Measurements from ENCODE around the gene TSKS.
"Not testable (repeated sequence)": the region's sequence is repeated elsewhere in the genome, so short reads cannot be mapped to it uniquely, and the experiment has no call there.

The TSKS gene

DNA sequence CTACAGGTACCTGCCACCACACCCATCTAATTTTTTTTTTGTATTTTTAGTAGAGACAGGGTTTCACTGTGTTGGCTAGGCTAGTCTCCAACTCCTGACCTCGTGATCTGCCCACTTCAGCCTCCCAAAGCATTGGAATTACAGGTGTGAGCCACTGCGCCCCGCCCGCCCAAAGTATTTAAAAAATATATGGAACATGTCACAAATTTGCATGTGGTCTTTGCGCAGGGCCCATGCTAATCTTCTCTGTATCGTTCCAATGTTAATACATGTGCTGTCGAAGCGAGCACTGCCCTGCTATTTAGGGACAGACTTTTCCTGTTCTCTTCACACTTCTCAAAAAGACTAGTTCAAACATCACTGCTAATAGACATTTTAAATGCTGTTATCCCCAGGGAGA is 1.2 kb upstream of the TSKS start:
- DNase-seq: no peak

DNA sequence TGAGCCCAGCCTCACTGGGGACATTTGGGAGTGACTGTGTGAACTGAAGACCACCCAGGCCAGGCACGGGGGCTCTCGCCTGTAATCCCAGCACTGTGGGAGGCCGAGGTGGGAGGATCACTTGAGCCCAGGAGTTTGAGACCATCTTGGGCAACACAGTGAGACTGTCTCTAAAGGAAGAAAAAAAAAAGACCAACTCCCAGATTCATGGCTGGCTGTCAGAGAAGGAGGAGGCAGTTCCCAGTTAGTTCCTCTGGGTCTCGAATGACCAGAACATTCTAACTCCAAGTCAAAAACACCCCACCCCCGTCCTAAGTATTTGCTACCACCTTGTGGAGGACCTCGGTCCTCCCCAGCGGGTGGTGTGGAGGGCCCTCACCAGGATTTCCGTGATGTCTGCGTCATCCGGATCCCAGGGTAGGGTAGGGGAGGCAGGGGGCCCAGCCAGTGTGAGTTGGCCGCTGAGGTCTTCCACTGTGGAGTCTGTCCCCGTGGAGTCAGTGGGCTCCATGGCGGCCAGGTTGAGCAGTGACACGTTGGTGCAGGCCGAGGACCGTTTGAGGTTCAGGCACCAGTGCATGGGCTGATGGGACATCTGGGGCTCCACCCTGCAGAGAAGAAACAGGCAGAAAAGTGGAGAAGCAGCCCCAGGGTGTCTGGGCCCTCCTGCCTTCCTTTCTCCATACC is 1.3 kb downstream of the TSKS start:
- DNase-seq: no peak

DNA sequence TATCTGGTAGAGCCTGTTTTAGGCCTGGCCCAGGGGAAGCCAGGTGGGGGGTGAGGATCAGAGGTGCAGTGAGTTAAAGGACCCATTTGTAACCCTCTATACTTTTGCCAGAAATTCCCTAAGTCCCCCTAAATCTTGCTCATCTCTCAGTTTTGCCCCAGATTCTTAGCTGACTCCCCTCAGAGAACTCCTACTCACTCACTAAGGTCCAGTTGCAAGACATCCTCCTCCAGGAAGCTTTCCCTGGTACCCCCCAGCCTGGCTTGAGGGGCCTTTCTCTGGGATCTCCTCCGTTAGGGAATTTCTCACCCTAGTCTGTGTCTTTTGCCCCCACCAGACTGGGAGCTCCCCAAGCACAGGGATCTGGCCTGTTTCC is 1.9 kb downstream of the TSKS start:
- DNase-seq: no peak

- no peak for DNase-seq
These were observed 4.8 kb downstream of the TSKS start for GRCh38 chr19:49758292-49758691.

DNA sequence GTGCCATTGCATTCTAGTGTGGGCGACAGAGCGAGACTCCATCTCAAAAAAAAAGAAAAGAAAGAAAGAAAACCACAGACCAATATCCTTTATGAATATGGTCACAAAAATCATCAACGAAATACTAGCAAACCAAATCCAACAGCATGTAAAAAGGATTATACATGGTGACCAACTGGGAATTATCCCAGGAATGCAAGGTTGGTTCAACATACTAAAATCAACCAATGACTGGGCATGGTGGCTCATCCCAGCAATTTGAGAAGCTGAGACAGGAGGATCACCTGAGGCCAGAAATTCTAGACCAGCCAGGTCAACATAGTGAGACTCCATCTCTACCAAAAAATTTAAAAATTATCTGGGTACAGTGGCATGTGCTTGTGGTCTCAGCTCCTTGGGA is 7.2 kb downstream of the TSKS start:
- no peak for DNase-seq

GRCh38 chr19:49752701-49753100 is 10.4 kb downstream of the TSKS start:
- DNase-seq: no peak

DNA sequence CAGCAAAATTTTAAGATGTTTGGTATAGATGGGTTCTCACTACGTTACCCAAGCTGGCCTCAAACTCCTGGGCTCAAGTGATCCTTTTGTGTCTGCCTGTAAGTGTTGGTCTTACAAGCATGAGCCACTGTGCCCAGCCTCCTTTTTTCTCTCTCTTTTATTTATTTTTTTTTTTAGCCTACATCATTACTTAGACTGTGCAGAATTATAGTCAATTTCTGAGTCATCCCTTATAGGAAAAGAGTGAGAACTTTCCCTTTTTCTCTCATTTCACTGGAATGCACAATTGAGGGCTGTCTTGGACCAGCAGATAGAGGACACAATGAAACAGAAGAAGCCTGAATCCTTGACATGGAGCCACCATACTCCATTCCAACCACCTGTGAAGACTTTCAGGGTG is 13.3 kb downstream of the TSKS start:
- no peak for DNase-seq

GRCh38 chr19:49749055-49749716 is 13.9 kb downstream of the TSKS start:
- DNase-seq: no peak

GRCh38 chr19:49746206-49746958 is 16.7 kb downstream of the TSKS start:
- no peak for DNase-seq

- no peak for DNase-seq
These were observed 18.1 kb downstream of the TSKS start for GRCh38 chr19:49744946-49745381.

- no peak for DNase-seq
These were observed 21.8 kb downstream of the TSKS start for GRCh38 chr19:49741210-49741844.

- DNase-seq: no peak
These were observed 23.2 kb downstream of the TSKS start for GRCh38 chr19:49739933-49740332.

DNA sequence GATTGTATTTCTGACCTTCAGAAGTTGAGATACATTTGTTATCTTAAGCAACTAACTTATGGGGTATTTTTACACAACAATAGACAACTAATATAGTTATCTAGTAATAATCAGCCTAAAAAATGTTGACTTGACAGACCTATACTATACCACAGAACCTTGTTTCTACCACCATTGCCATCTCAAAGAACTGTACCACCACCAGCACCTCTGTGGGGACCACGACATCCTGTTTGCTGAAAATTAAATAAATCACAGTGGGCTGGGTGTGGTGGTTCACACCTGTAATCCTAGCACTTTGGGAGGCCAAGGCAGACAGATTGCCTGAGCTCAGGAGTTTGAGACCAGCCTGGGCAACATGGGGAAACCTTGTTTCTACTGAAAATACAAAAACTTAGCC is 24.0 kb downstream of the TSKS start:
- DNase-seq: no peak

GRCh38 chr19:49738268-49738667 is 24.8 kb downstream of the TSKS start:
- DNase-seq: no peak

DNA sequence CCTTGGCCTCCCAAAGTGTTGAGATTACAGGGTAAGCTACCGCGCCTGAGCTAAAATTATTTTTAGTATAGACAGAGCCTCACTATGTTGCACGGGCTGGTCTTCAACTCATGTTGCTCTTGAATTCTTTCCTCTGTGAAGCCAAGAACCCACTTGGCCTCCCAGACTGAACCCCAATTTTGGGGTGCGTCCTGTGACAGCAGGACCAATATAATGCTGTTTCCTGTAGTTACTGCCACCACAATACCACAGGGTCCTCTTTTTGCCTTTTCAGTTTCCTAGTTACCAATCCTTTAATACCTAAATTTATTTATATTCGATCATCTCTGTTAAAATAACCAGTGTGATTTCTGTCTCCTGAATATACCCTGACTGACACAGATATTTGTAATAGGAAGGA is 32.9 kb downstream of the TSKS start:
- no peak for DNase-seq

DNA sequence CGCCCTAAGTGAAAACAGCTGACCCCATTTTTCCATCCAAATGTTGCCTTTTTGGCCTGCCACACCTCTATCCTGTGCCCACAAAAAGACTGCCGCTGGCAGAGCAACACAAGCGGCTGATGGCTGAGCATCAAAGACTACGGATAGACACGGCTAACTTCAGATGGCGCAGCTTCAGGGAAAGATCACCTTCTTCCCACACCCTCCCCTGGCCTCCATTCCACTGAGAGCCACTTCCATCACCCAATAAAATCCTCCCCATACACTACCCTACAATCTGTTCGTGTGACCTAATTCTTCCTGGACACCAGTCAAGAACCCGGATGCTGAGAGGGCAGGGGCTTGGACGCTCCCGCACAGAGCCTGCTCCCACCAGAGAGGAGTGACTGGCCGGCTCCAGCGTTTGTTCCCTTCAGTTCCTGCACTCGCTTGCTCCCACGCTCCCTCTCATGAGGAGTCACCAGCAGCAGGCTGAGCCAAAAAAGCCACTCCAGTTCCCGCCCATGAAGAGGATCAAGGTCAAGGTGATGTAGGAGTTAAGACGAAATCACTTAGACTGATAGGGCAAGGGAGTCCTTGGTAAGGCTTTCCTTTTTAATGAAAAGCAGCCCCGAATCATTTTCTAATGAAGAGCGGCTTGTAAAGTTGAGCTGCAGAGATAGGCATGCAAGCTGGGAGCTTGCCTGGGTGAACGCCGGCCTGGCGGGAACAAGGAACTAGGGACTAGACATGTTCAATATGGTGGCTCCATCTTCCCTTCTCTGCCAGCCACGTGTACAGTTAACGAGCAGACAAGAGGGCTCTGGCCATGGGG is 35.7 kb downstream of the TSKS start:
- no peak for DNase-seq

DNA sequence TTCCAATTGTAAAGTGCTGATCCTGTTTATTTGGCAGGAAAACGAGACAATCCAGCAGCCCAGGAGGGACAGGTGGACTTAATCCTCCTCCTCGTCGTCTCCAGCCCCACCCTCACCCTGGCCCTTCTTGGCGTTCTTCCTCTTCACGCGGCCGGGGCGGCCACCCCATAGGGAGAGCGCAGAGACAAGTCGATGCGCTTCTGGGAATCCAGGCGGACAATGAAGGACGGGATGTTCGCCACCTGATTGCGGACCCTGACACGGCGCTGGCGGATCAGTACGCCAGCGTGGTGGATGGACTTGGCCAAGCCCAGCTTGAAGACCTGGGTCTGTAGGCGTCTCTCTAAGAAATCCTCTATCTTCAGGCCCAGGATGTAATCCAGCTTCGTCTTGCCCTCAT is 43.7 kb downstream of the TSKS start:
- not testable (repeated sequence) for DNase-seq

DNA sequence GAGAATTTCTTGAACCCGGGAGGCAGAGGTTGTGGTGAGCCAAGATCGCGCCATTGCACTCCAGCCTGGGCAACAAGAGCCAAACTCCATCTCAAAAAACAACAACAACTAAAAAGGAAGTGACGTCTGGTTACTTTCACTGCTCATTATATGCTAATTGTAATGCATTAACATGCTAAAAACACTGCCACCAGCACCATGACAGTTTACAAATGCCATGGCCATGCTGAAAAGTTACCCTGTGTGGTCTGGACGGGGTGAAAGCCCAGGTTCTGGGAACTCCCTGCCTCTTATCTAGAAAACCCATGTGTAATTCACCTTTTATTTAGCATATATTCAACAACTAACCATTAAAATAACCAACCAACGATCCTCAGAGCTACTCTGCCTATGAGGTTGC is 44.1 kb downstream of the TSKS start:
- no peak for DNase-seq

DNA sequence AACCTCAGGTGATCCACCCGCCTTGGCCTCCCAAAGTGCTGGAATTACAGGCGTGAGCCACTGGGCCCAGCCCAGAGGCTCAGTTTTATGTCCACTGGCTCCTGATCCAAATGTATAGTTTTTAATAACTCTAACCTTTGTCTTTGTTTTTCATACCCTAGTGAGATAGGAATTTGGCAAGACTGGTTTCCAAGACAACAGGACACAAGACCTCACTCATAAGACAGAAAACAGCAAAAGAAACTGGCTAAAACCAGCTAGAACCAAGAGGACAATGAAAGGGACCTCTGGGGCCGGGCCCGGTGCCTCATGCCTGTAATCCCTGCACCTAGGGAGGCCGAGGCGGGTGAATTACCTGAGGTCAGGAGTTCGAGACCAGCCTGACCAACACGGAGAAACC is 44.6 kb downstream of the TSKS start:
- no peak for DNase-seq

DNA sequence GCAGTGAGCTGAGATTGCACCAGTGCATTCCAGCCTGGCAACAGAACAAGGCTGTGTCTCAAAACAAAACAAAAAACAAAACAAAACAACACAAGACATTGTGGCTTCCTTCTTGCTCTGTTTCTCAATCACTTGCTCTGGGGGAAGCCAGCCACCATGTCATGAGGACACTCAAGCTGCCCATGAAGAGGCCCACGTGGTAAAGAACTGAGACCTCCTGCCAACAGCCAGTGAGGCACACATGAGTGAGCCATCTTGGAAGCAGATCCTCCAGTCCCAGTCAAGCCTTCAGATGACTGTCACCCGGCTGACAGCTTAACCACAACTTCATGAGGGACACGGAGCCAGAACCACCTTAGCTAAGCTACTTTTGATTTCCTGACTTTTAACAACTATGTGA is 47.0 kb downstream of the TSKS start:
- no peak for DNase-seq

DNA sequence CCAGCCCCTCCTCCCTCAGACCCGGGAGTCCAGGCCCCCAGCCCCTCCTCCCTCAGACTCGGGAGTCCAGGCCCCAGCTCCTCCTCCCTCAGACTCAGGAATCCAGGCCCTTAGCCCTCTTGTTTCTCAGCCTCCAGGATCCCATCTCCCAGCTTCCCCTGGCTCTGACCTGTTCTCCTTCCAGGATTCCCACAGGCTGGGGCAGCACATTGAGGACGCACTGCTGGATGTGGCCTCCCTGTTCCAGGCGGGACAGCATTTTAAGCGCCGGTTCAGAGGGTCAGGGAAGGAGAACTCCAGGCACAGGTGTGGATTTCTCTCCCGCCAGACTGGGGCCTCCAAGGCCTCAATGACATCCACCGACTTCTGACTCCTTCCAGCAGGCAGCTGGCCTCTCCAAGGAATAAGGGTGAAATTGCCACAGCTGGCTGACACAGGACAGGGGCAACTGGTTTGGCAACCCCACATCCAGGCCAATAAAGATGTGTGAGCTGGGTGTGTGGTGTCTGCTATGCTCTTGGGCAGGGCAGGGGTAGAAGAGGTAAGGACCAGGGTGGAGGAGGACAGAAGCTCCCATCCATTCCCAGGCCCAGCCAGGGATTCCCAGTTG is 49.8 kb downstream of the TSKS start:
- DNase-seq: no peak

DNA sequence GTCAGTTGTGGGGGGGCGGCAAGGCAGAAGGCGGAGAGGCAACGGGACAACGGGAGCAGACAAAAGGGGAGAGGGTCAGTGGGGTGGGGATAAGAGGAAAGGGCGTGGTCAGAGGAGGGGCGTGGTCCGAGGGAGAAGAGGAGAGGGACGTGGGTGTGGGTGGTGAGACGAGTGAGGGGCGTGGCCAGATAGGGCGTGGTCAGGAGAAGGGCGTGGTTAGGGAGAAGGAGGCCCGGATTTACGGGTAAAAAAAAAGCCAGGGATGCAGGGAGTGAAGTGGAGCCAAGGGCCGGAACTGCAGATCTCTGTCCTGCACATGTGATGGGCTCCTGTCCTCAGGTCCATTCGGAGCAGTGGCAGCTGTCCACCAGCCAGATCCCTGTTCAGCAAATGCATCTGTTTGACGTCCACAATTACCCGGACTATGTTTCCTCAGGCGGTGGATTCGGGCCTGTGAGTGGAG is 50.7 kb downstream of the TSKS start:
- no peak for DNase-seq

Data from NCI-H2171 treated with DMSO at 0.1 percent for 48 hours (cell line).